SHP77 (cell line): Measurements from ENCODE around the gene TRIM24.
"Not testable (repeated sequence)": the region's sequence is repeated elsewhere in the genome, so short reads cannot be mapped to it uniquely, and the experiment has no call there.

Source experiments
- DNase-seq, 2 experiments: peaks; one replicate each; lab custom pipeline; 2025; lab: John Stamatoyannopoulos, UW

Gene TRIM24

DNA sequence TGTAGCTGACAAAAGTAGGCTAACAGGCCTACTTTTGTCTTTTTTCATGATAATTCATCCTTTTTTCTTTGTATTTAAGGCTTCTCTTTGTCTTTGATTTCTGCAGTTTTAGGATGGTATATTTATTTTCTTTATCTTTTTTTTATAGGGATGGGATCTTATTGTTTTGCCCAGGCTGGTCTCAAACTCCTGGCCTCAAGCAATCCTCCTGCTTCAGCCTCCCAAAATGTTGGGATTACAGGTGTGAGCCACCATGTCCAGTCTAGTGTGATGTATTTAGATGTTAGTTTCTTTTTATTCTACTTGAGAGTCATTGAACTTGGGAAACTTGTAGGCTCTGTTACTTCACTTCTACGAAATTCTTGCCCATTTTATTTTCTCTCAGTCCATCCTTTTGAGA is 35.4 kb downstream of the TRIM24 start:
- DNase-seq, result no peak

DNA sequence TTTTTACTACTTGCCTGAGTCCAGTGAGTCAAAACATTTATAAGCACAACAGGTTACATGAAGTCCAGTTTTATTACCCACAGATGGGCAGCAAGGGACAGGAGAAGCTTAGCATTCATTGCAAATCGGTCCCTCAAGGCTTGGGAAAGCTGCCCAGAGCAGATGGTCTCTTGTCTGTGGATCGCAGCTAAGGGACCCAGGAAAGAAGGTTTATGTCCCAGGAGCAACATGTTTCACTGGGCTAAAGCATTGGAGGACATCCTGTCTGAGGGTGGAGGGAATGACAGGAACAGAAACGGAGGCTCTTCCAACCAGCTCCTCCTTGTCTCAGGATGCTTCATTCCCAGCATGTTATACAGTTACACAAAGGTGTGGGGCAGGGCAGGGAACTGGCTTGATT is 39.3 kb downstream of the TRIM24 start:
- DNase-seq, result no peak

DNA sequence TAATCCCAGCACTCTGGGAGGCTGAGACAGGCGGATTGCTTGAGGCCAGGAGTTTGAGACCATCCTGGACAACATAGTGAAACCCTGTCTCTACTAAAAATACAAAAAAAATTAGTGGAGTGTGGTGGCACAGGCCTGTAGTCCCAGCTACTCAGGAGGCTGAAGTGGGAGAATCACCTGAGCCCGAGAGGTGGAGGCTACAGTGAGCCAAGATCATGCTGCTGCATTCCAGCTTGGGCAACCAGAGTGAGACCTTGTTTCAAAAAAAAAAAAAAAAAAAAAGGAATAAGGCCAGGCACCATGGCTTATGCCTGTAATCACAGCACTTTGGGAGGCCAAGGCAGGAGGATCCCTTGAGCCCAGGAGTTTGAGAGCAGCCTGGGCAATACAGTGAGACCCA is 40.2 kb downstream of the TRIM24 start:
- not testable (repeated sequence) for DNase-seq

DNA sequence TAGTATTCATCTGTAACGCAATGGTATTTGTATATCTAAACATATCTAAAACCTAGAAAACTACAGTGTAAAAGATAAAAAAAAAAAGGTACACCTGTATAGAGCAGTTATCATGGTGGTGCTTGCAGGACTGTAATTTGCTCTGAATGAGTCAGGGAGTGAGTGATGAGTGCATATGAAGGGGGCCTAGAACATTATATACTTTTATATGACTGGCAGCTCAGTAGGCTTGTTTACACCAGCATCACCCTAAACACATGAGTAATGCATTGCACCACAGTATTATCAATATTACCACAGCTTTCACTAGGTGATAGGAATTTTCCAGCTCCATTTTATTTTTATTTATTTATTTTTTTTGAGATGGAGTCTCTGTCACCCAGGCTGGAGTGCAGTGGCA is 40.8 kb downstream of the TRIM24 start:
- DNase-seq, result no peak

DNA sequence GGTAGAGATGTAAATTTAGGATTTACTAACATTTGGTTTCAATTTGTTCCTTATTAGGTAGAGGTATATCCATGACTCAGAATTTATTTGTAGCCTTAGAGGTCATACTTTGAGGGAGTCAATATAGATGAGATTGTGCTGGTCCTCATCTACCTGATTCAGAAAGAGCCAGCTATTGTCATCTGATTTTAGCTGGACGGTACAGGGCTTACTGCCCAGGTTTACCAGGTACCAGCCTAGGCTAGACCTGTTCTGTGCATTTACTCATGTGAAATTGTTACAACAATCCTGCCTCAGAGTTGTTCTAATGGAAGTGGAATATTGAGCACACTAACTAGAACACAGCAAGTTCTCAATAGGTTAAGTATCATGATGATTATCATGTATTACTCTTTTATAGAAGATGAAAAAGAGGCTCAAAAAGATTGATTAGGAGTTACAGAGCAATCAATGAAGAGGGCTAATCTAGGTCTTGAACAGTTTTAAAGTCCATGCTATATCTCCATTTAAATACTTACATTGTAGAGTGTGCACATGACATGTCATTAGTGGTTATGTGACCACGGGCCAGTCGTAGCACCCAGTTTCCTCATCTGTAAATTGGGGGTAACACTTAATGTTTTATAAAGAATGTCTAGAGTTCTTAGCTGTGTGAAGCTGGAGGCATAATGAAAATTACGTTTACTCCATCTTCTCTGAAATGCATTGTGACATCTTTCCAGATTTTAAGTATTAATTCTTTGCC is 42.1 kb downstream of the TRIM24 start:
- DNase-seq, result no peak

DNA sequence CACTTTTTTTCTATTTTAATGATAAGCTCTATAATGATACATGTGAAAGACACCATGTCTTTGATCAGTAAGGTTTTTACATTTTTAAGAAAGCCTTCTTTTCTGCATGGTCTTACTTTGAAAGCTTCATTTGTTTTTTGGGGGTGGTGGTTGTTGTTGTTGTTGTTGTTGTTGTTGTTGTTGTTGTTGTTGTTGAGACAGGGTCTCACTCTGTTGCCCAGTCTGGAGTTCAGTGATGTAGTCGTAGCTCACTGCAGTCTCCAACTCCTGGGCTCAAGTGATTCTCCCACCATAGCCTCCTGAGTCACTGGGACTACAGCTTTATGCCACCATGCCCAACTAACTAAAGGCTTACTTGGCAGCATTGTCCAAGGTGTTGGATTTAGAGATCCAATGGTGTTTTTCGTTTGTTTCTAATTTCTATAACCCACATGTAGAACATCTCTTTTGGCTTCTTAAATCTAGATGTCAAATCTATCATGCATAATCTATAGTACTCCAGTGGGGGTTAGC is 45.4 kb downstream of the TRIM24 start:
- no peak for DNase-seq

DNA sequence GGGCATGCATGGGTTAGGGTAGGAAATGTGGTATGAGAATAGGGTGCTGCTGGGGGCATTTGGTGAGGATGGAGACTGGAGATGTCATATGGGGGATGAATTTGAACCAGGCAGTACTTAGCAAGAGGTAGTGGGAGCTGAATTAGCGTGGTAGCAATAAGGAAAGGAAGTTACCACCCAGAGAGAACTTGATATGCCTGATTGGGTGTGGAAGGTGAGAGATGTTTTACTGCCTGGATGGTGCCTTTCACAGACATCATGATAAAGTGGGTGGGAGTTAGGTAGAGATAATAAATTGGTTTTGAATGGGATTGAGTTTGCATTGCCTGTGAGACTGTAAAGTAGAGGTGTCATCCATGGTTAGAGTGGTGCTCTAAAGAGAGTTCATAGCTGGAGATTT is 46.7 kb downstream of the TRIM24 start:
- no peak for DNase-seq

DNA sequence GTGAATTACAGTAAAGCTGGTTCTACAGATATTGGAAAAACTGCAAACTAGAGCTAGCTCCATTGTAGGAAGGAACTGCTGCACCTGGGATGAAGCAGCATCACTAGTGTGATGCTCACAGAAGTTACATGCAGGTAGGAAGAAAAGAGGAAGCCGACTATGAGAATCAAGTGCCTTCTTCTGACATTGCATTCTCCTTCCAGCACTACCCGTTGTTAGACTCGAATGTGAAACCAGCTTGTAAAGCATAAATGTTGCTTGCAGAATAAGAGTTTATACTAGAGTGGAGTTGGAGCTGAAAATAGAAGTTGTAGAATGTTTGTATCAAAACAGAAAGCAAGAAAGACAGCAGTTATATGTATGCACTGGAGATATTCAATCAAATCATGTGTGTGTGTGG is 49.9 kb downstream of the TRIM24 start:
- DNase-seq, result no peak

DNA sequence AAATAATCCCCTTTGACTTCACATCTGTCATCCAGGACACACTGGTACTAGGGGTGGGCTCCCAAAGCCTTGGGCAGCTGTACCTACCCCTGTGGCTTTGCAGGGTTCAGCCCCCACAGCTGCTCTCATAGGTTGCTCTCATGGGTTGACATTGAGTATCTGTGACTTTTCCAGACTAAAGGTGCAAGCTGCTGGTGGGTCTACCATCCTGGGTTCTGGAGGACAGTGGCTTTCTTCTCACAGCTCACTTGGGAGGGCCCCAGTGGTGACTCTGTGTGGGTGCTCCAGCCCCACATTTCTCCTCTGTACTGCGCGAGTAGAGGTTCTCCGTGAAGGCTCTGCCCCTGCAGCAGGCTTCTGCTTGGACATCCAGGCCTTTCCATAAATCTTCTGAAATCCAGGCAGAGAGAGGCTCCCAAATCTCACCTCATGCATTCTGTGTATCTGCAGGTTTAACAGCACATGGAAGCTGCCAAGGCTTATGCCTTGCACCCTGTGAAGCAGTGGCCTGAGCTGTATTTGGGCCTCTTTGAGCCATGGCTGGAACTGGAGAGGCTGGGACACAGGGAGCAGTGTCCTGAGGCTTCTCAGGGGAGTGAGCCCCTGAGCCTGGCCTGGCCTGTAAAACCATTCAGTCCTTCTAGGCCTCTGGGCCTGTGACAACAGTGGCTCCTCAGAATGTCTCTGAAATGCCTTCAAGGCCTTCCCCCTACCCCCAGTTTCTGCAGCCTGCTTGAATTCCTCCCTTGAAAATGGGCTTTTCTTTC is 52.2 kb downstream of the TRIM24 start:
- DNase-seq, result no peak

DNA sequence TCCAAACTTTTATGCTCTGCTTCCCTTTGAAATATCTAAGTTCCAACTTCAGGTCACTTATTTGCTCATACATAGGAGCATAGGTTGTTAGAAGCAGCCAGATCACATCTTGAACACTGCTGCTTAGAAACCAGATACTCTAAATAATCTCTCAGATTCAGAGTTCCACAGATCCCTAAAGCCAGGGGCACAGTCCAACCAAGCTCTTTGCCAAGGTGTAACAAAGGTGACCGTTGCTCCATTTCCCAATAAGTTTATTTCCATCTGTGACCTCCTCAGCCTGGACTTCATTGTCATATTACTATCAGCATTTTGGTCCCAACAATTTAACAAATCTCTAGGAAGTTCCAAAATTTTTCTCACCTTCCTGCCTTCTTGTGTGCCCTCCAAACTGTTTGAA is 52.8 kb downstream of the TRIM24 start:
- no peak for DNase-seq

DNA sequence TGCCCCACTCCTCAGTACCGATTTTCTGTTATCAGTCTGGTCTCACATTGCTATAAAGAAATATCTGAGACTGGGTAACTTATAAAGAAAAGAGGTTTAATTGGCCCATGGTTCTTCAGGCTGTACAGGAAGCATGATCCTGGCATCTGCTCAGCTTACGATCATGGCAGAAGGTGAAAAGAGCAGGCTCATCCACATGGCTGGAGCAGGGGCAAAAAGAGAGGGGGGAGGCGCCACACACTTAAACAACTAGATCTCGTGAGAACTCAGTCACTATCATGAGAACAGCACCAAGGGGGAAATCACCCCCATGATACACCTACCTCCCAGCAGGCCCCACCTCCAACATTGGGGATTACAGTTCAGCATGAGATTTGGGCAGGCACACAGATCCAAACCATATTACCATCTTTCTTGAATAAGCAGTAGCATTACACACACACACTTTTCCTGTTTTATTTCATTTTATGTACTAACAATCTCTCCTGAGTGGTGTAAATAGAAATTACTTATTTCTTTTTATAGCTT is 53.3 kb downstream of the TRIM24 start:
- DNase-seq, result no peak

DNA sequence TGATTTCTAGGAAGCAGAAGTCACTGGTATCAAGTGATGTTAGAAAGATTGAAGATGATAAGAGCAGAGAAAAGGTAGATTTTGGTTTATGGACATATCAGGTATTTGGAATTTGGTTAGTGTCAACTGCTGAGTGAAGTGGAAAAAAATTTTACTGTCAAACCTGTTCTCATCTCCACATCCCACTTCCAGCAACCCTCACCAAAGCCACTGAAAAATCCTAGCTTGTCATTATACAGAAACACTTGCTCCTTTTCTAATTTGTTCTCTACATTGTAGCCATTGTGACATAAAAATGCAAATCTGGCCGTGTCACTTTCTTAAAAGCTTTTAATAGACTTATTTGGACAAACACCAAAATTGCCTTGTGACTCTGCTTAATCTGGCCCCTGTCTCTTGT is 54.0 kb downstream of the TRIM24 start:
- DNase-seq, result no peak

DNA sequence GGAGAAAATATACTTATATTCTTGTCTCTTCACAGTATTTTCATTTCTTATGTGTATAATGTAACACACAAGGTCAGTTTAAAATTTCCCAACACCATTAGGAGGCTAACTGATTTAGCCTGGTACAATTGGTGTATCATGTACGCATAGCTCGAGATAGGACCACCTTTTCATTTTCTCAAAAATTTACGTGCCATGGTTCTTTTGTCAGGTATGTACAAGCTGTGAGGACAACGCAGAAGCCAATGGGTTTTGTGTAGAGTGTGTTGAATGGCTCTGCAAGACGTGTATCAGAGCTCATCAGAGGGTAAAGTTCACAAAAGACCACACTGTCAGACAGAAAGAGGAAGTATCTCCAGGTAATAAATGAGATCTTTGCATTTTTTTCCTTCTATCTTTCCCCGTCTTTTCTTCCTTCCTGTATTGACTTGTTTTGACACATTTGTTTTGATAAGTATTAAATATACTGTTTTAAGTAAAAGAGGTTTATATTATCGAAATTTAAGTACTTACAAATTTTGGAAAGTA is 55.0 kb downstream of the TRIM24 start:
- no peak for DNase-seq

DNA sequence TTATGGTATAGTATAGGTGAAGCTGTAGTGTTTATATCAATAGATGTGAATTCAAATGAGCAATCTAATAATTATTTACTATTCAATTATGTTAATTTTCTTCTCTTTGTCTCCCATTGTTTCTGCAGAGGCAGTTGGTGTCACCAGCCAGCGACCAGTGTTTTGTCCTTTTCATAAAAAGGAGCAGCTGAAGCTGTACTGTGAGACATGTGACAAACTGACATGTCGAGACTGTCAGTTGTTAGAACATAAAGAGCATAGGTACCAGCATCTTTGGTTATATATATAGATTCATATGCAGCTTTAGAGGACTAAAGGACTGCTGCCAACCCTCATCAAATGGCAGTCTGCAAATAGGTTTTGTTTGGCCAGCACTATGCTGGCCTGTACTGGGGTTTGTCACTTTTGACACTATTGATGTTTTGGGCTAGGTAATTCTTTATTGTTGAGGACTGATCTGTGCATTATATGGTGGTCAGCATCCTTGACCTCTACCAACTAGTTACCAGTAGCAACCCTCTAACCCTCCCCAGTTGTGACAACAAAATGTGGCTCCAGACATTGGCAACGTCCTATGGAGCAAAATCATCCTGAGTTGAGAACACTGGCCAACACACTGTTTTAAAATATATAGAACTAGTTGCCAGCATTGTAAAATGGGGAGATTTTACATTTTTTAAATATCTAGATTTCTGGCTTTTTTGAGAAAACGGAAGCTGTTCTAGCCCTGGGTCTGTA is 59.2 kb downstream of the TRIM24 start:
- no peak for DNase-seq

DNA sequence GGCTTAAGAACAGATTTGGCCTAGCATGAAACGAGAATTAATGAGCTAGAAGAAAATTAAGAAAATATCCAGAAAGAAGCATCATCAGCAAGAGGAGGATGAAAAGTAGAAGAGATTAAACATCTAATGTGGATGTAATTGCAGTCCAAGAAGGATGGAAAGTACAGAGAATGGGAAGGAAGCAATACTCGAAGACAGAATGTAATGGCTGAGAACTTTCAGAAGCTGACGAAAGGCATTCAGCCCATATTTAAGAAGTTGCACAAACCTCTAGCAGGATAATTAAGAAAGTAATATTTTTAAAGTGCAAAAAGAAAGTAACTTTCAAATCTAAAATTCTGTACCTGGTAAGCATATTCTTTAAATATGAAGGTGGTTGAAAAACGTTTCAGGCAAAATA is 60.7 kb downstream of the TRIM24 start:
- no peak for DNase-seq

DNA sequence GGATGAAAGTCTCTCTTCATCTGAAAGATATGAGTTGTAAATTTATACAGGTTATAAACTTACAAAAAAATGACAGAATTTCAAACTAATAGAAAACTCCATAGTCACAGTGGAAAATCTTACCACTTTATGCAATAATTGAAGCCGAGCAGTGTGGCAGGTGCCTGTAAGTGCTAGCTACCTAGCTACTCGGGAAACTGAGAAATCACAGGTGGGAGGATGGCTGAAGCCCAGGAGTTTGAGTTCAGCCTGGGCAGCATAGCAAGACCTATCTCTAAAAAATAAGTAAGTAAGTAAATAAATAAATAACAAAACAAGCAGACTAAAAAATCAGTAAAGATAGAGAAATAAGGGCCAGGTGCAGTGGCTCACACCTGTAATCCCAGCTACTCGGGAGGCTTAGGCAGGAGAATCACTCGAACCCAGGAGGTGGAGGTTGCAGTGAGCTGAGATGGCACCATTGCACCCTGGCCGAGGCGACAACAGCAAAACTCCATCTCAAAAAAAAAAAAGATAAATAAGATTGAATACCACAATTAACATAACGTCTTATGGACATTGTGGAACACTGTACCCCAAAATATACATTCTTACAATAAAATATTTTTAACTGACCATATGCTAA is 61.9 kb downstream of the TRIM24 start:
- DNase-seq, result no peak

DNA sequence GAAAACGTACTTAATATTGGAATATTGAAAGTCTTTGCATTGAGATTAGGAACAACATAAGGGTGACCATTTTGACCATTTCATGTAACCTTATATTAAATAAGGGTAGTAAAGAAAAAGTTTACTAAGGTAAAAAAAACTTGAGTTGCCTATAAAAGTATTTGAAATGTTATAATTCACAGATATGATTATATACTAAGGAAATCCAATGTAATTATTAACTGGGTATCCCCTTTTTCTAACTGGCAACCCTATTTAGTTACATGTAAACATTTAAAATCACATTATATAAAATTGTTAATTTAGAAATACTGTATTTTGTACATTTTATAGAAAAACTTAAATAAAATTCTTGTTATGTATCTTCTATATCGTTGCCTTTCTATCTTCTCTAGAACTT is 64.2 kb downstream of the TRIM24 start:
- DNase-seq, result no peak

DNA sequence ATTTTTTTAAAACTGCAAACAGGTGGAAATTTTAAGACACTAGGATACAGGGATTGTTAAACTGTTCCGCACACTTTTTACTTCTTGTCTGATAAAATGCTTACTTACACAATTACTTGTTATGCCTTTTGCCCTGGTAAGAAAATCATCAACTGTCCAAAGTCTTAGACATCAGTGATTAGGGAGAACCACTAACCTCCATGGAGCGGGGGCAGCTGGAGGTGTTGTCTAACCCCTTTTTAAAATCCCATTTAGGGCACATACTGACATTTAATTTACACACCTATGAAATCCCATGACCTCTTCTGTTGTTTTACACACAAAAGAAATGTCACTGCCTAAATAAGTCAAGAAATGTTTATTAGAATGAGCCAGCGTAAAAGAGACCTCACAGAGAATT is 65.7 kb downstream of the TRIM24 start:
- no peak for DNase-seq

DNA sequence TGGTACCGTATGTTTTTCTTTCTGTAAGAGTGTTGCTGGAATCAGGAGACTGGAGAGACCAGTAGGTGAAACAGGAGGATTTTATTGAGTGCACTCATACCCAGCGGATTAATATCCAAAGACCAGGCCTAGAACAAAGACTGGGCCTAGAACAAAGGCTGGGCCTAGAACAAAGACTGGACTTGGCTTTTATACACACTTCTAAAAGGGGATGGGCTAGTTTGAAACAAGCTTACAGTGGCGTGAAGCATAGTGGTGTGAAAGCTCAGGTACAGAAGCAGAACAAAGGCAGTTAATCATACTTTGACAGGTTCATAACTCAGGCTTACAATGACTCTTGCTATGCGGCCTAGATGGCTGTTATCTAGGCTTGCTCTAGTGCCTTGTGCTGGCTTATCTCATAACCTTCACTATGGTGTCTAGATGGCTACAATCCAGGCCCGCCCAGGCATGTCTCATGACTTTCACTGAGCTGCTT is 67.7 kb downstream of the TRIM24 start:
- no peak for DNase-seq

DNA sequence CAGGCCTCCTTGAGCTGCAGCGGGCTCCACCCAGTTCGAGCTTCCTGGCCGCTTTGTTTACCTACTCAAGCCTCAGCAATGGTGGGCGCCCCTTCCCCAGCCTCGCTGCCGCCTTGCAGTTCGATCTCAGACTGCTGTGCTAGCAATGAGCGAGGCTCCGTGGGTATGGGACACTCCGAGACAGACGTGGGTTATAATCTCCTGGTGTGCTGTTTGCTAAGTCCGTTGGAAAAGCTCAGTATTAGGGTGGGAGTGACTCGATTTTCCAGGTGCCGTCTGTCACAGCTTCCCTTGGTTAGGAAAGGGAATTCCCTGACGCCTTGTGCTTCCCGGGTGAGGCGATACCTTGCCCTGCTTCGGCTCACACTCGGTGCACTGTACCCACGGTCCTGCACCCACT is 76.8 kb downstream of the TRIM24 start:
- not testable (repeated sequence) for DNase-seq

DNA sequence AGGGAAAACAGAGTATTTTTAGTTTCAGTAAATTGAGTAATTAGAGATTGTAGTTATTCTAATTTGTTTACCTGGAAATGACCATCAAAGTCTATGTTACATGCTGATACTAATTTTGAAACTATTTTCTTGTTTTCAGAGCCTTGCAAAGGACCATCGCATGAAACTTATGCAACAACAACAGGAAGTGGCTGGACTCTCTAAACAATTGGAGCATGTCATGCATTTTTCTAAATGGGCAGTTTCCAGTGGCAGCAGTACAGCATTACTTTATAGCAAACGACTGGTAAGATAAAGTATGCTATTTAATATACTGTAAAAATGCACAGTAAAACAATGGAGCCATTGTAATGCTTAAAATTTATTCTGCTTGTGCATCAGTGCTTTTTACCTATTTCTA is 78.5 kb downstream of the TRIM24 start:
- no peak for DNase-seq
